GM12878 (cell line): ENCODE data around the gene CNIH2. TPM values are rescaled to one million over a fixed set of nuclear protein-coding genes. Genes with fewer than 3 reads are reported as not detected.
A peak's percentile ranks its signal among the peaks of the same experiment; 100 is the strongest.
"Not testable (repeated sequence)": the region's sequence is repeated elsewhere in the genome, so short reads cannot be mapped to it uniquely, and the experiment has no call there.

Source experiments
- ATAC-seq: fragments of 200-7000 bp; cut with Tn5 transposase; 3 replicates; pipeline ENCODE4 v1.9.1; 2020; ENCODE audit warnings: mild to moderate bottlenecking, moderate library complexity
- BruUV-seq: library from RNA; stranded (reverse); fragments of 400-500 nt; replicated peaks from 2 replicates; lab custom pipeline; 2021; lab: Mats Ljungman, UMichigan
- CTCF ChIA-PET: fragments of 300-600 bp; sonication (Branson Sonifier 250); formaldehyde crosslinking; extraction: SDS; loops from one replicate; lab custom pipeline; 2021; ENCODE audit warnings: inconsistent platforms; lab: Yijun Ruan, JAX
- POLR2A ChIA-PET: fragments of 350-600 bp; formaldehyde crosslinking; extraction: SDS; loops from one replicate; lab custom pipeline; 2021; ENCODE audit warnings: inconsistent platforms; lab: Charles Lee
- RAD21 ChIA-PET: fragments of 300-600 bp; sonication (Branson Sonifier 250); formaldehyde crosslinking; loops from one replicate; lab custom pipeline; 2023; ENCODE audit warnings: antibody characterized with exemption; ENCODE audit not compliant: unreplicated experiment; lab: Charles Lee
- SMC1A ChIA-PET: fragments of 300-600 bp; sonication (Branson Sonifier 250); formaldehyde crosslinking; loops from one replicate; lab custom pipeline; 2023; ENCODE audit not compliant: unreplicated experiment, uncharacterized antibody; lab: Charles Lee
- DNase-seq: peaks from one replicate; pipeline ENCODE4 v3.0.0-alpha.2; 2011; ENCODE audit warnings: low read depth, low spot score
- FAIRE-seq: peaks from 3 replicates; lab custom pipeline; 2011; peaks lifted over from hg19 to GRCh38; lab: Jason Lieb, UNC
- H2AFZ ChIP-seq: 2 replicates; pipeline ENCODE4 v1.6.0; 2011; ENCODE audit warnings: low read depth, low read length, control low read depth; ENCODE audit not compliant: control insufficient read depth
- H3K27ac ChIP-seq: 2 replicates; pipeline ENCODE4 v1.5.1; 2011; ENCODE audit warnings: control low read depth; ENCODE audit not compliant: control insufficient read depth, insufficient read depth
- H3K27me3 ChIP-seq, 2 experiments: replicated peaks in 1 of 2; 2 replicates each; pipeline versions ENCODE4 v1.6.0 to v1.6.1; 2011; ENCODE audit warnings: low read length in 1 of 2; ENCODE audit not compliant: control insufficient read depth in 2 of 2, insufficient read depth in 2 of 2
- H3K36me3 ChIP-seq, 2 experiments: 2 replicates each; pipeline ENCODE4 v1.5.1; 2011; ENCODE audit warnings: low read length in 1 of 2; ENCODE audit not compliant: control insufficient read depth in 2 of 2, insufficient read depth in 2 of 2
- H3K4me1 ChIP-seq: 2 replicates; pipeline ENCODE4 v1.6.1; 2011; ENCODE audit warnings: mild to moderate bottlenecking, low read length, moderate library complexity, mixed read lengths; ENCODE audit not compliant: control insufficient read depth, insufficient read depth
- H3K4me2 ChIP-seq: 2 replicates; pipeline ENCODE4 v1.6.0; 2011; ENCODE audit warnings: control low read depth; ENCODE audit not compliant: control insufficient read depth, insufficient read depth
- H3K4me3 ChIP-seq: fragments of 200-600 bp; sonication (generic); 2 replicates; pipeline ENCODE4 v1.5.1; 2016
- H3K79me2 ChIP-seq: 2 replicates; pipeline ENCODE4 v1.6.0; 2011; ENCODE audit warnings: low read length; ENCODE audit not compliant: control insufficient read depth, insufficient read depth
- H3K9ac ChIP-seq: 2 replicates; pipeline ENCODE4 v1.8.0; 2011; ENCODE audit warnings: low read length, control low read depth, mixed read lengths; ENCODE audit not compliant: control insufficient read depth, insufficient read depth
- H3K9me3 ChIP-seq: replicated peaks from 3 replicates; pipeline ENCODE4 v1.5.1; 2011; ENCODE audit warnings: mild to moderate bottlenecking, low read length; ENCODE audit not compliant: control insufficient read depth, insufficient read depth
- H4K20me1 ChIP-seq: 2 replicates; pipeline ENCODE4 v1.6.0; 2011; ENCODE audit not compliant: control insufficient read depth, insufficient read depth
- CBX5 ChIP-seq: sonication (generic); IDR thresholded peaks from 2 replicates; pipeline ENCODE4 v1.6.1; 2016; ENCODE audit warnings: low read depth, moderate library complexity, mild to moderate bottlenecking, inconsistent platforms
- DPF2 ChIP-seq: fragments of 450-650 bp; IDR thresholded peaks from 2 replicates; pipeline ENCODE4 v1.6.1; 2017; ENCODE audit warnings: mild to moderate bottlenecking
- E4F1 ChIP-seq: fragments of 450-650 bp; IDR thresholded peaks from 2 replicates; pipeline ENCODE4 v1.6.1; 2018; ENCODE audit warnings: borderline replicate concordance, mild to moderate bottlenecking; ENCODE audit not compliant: partially characterized antibody
- EP300 ChIP-seq, 2 experiments: fragments of 150-350 bp in 1 of 2; IDR thresholded peaks; 2 replicates each; pipeline ENCODE4 v1.6.1; 2011 to 2012; ENCODE audit warnings: low read depth in 2 of 2, low read length in 2 of 2, borderline replicate concordance in 1 of 2, improper control_type of control experiment in 1 of 2, inconsistent platforms in 1 of 2; ENCODE audit not compliant: control insufficient read depth in 1 of 2
- HSF1 ChIP-seq: fragments of 150-350 bp; IDR thresholded peaks from 2 replicates; pipeline ENCODE4 v1.6.1; 2014; ENCODE audit warnings: mild to moderate bottlenecking, low read depth, low read length
- POLR2AphosphoS2 ChIP-seq: IDR thresholded peaks from 2 replicates; pipeline ENCODE4 v1.6.1; 2011; ENCODE audit warnings: low read depth, mild to moderate bottlenecking, low read length, improper control_type of control experiment, moderate library complexity
- POU2F2 ChIP-seq: IDR thresholded peaks from 3 replicates; pipeline ENCODE4 v1.6.1; 2011; ENCODE audit warnings: low read depth, mild to moderate bottlenecking, low read length, borderline replicate concordance
- RFX5 ChIP-seq: IDR thresholded peaks from 2 replicates; pipeline ENCODE4 v1.6.1; 2011; ENCODE audit warnings: low read depth, low read length, improper control_type of control experiment
- SUZ12 ChIP-seq: fragments of 200-600 bp; sonication (generic); IDR thresholded peaks from one replicate; pipeline ENCODE4 v1.6.1; 2018; ENCODE audit warnings: antibody characterized with exemption, mild to moderate bottlenecking; ENCODE audit not compliant: unreplicated experiment
- WGBS: methylation state at CpG from one replicate; pipeline ENCODE4 v1.1.6; 2016; ENCODE audit warnings: low lambda C conversion rate; ENCODE audit not compliant: insufficient replicate concordance, insufficient coverage; ENCODE audit errors: missing lambda C conversion rate; 5-methylcytosine and 5-hydroxymethylcytosine counted together
- in situ Hi-C: fragments of 300-500 bp; cut with MboI; formaldehyde crosslinking; loops from 9 replicates; pipeline ENCODE4 v1.14.3; 2018; ENCODE audit warnings: mixed read lengths
- intact Hi-C: fragments of 100-400 bp; cut with micrococcal nuclease; formaldehyde crosslinking; loops from one replicate; pipeline ENCODE4 v1.14.2; 2022; ENCODE audit not compliant: unreplicated experiment
- polyA plus RNA-seq, 11 experiments: library from polyadenylated mRNA; depleted of rRNA in 4 of 11; unstranded in 6 of 11; stranded (reverse) in 5 of 11; fragments of >200 nt; fragmentation: Nextera tagmentation in 4 of 11; fragmentation: Illumina TruSeq in 1 of 11; extraction: Ambion mirVana in 4 of 11; extraction: Trizol in 1 of 11; gene quantifications; 1 replicate in 1 of 11; 2 replicates in 10 of 11; pipeline versions ENCODE4 v1.2.1 to v1.2.3, GENCODE V29; 2011 to 2016; ENCODE audit warnings: inconsistent platforms in 2 of 11, missing spikeins in 2 of 11, low read depth in 1 of 11
- total RNA-seq, 4 experiments: library from RNA; depleted of rRNA in 3 of 4; stranded (reverse); fragments of >200 nt in 3 of 4; fragmentation: Illumina TruSeq in 1 of 4; extraction: Trizol in 1 of 4; gene quantifications; 2 replicates each; pipeline versions ENCODE4 v1.2.1 to v1.2.3, GENCODE V29; 2013 to 2021

The CNIH2 gene
- total and polyA plus RNA-seq, 10 of the 15 experiments (the other 5 are each of a cell fraction or from before 2014, with no cell fraction given): 0.07 to 1.3 (median 0.68) TPM; not detected in 2

GRCh38 chr11:66317723-66318599, 40.0 kb downstream of the CNIH2 start (continued):
- TF ChIP-seq E4F1: no peak
- TF ChIP-seq SUZ12: no peak
- no peak for TF ChIP-seq POLR2AphosphoS2

GRCh38 chr11:66318600-66318970, 40.6 kb downstream of the CNIH2 start:
- ChIA-PET POLR2A (interaction anchor here (1.6 kb wide), 1 partner anchor 30 kb away, joined by 3 read pairs; the partner anchor contains the start of gene YIF1A), CTCF (interaction anchor here (1.9 kb wide), 1 partner anchor 67 kb away, joined by 7 read pairs; no protein-coding TSS in a partner anchor), RAD21 (no interaction called here), SMC1A (no interaction called here)
- Histone ChIP-seq H3K4me2 (no peak overlapping the region; the same call in 1 of the 2 replicates), H3K36me3 (no peaks in the 10 kb centered on the region), H3K4me3 (no peak overlapping the region), H4K20me1 (no peaks in the 10 kb centered on the region), H3K9me3 (no peaks in the 10 kb centered on the region; the same call in 2 of the 3 replicates), H3K9ac (peak overlapping the region; percentile 50), H3K4me1 (peaks cover 18% of the 10 kb centered on the region), H3K27ac (peak overlapping the region; percentile 82), H3K27me3 (no peaks in the 10 kb centered on the region; a peak in 1 of 4 replicates), H2AFZ (peak overlapping the region; percentile 82), H3K79me2 (no peaks in the 10 kb centered on the region)
- ATAC-seq: no peak
- intact Hi-C loops (no loop called here), in situ Hi-C loops (no loop called here)
- FAIRE-seq: no peak
- WGBS: 58% methylated on average over 3 of the region's 3 CpGs
- TF ChIP-seq RFX5 (no peak), HSF1 (no peak), DPF2 (no peak), CBX5 (no peak), POU2F2 (no peak), EP300 (IDR thresholded peaks at IDR 0.05; ENCODE audit: borderline replicate concordance in 1 of 2, control insufficient read depth in 1 of 2, low read depth in 2 of 2, low read length in 2 of 2) (no peak)
- no TSS peak for BruUV-seq
- DNase-seq: no peak

- ATAC-seq, RAD21 ChIA-PET, H3K36me3 ChIP-seq, intact Hi-C loops, CTCF ChIA-PET, H3K9ac ChIP-seq, H3K9me3 ChIP-seq, FAIRE-seq, H3K27me3 ChIP-seq, DNase-seq, BruUV-seq, H3K4me3 ChIP-seq, H2AFZ ChIP-seq, H3K27ac ChIP-seq, in situ Hi-C loops, POLR2A ChIA-PET, SMC1A ChIA-PET, H4K20me1 ChIP-seq, H3K4me2 ChIP-seq, H3K79me2 ChIP-seq: not testable (repeated sequence)
- 81% methylated on average over 2 of the region's 2 CpGs for WGBS
- H3K4me1 ChIP-seq: peaks cover 18% of the 10 kb centered on the region
These were observed 42.3 kb downstream of the CNIH2 start for GRCh38 chr11:66320289-66320688.
